Stimulated activated CD8-positive, alpha-beta memory T cell treated with anti-CD3 and anti-CD28 coated beads, Interleukin-12 subunit alpha, Interleukin-12 subunit beta, amount 100 ng/mL, for 24 hours (primary cell): ENCODE measurements around the gene SLC12A3.

Experiments used
- DNase-seq: peaks from one replicate; pipeline ENCODE4 v3.0.0-alpha.2; 2020; ENCODE audit errors: extremely low read depth

Gene SLC12A3

GRCh38 chr16:56892705-56893104, 27.7 kb downstream of the SLC12A3 start:
- DNase-seq, result no peak

GRCh38 chr16:56894331-56894917, 29.4 kb downstream of the SLC12A3 start:
- no peak for DNase-seq

GRCh38 chr16:56895813-56896212, 30.8 kb downstream of the SLC12A3 start:
- DNase-seq, result no peak

GRCh38 chr16:56896244-56896643, 31.2 kb downstream of the SLC12A3 start:
- DNase-seq, result no peak

- no peak for DNase-seq
These were observed 32.2 kb downstream of the SLC12A3 start for GRCh38 chr16:56897026-56897799.

- DNase-seq, result no peak
These were observed 33.8 kb downstream of the SLC12A3 start for GRCh38 chr16:56898847-56899246.

- DNase-seq, result no peak
These were observed 38.9 kb downstream of the SLC12A3 start for GRCh38 chr16:56903866-56904265.

- no peak for DNase-seq
These were observed 42.4 kb downstream of the SLC12A3 start for GRCh38 chr16:56907401-56907800.

- DNase-seq, result no peak
These were observed 44.5 kb downstream of the SLC12A3 start for GRCh38 chr16:56909527-56909979.

GRCh38 chr16:56910112-56910511, 45.1 kb downstream of the SLC12A3 start:
- no peak for DNase-seq

GRCh38 chr16:56910654-56911539, 45.9 kb downstream of the SLC12A3 start:
- DNase-seq, result no peak

- DNase-seq, result no peak
These were observed 47.0 kb downstream of the SLC12A3 start for GRCh38 chr16:56911771-56912571.

- no peak for DNase-seq
These were observed 48.0 kb downstream of the SLC12A3 start for GRCh38 chr16:56912746-56913708.

GRCh38 chr16:56914896-56915295, 49.9 kb downstream of the SLC12A3 start:
- DNase-seq, result no peak

GRCh38 chr16:56915336-56916119, 50.5 kb downstream of the SLC12A3 start:
- DNase-seq, result no peak

GRCh38 chr16:56916571-56917403, 51.8 kb downstream of the SLC12A3 start:
- DNase-seq, result no peak

GRCh38 chr16:56918467-56919012, 53.5 kb downstream of the SLC12A3 start:
- DNase-seq, result no peak

GRCh38 chr16:56919099-56919800, 54.2 kb downstream of the SLC12A3 start:
- DNase-seq, result no peak
